WTC11 (cell line): ENCODE results near the gene MLPH. TPM values are rescaled to one million over a fixed set of nuclear protein-coding genes. Genes with fewer than 3 reads are reported as not detected.

Experiments
- ATAC-seq: fragments of 200-7000 bp; cut with Tn5 transposase; 2 replicates; pipeline ENCODE4 v1.10.0; 2021; ENCODE audit warnings: mild to moderate bottlenecking, moderate library complexity
- CTCF ChIA-PET: fragments of 300-600 bp; sonication (Branson Sonifier 250); formaldehyde crosslinking; loops from one replicate; lab custom pipeline; 2021; ENCODE audit warnings: antibody characterized with exemption; lab: Charles Lee
- POLR2A ChIA-PET: fragments of 350-600 bp; sonication (Branson Sonifier 250); formaldehyde crosslinking; loops from one replicate; lab custom pipeline; 2021; ENCODE audit warnings: antibody characterized with exemption; lab: Charles Lee
- DNase-seq: peaks from one replicate; pipeline ENCODE4 v3.0.0; 2021; ENCODE audit warnings: low spot score
- H3K27ac Mint-ChIP-seq: 2 replicates; pipeline ENCODE4 v1.8.0; 2021; ENCODE audit warnings: mixed read lengths
- H3K27me3 Mint-ChIP-seq: 2 replicates; pipeline ENCODE4 v1.8.0; 2021; ENCODE audit warnings: low read depth, mild to moderate bottlenecking, moderate library complexity, mixed read lengths
- H3K36me3 Mint-ChIP-seq: 2 replicates; pipeline ENCODE4 v1.8.0; 2021; ENCODE audit warnings: mixed read lengths
- H3K4me1 Mint-ChIP-seq: 2 replicates; pipeline ENCODE4 v1.8.0; 2022; ENCODE audit warnings: mixed read lengths
- H3K4me3 Mint-ChIP-seq: 2 replicates; pipeline ENCODE4 v1.8.0; 2021; ENCODE audit warnings: mild to moderate bottlenecking, moderate library complexity, mixed read lengths
- H3K9me3 Mint-ChIP-seq: 2 replicates; pipeline ENCODE4 v1.8.0; 2021; ENCODE audit warnings: mixed read lengths
- AFF4 ChIP-seq: sonication (generic); formaldehyde crosslinking; IDR thresholded peaks from 2 replicates; pipeline ENCODE4 v1.8.1; 2023; ENCODE audit warnings: mild to moderate bottlenecking, missing genetic modification reagents, borderline replicate concordance
- ATF6 ChIP-seq: sonication (generic); formaldehyde crosslinking; IDR thresholded peaks from 2 replicates; pipeline ENCODE4 v1.8.1; 2023; ENCODE audit warnings: mild to moderate bottlenecking, missing genetic modification reagents
- CREM ChIP-seq: sonication (generic); formaldehyde crosslinking; IDR thresholded peaks from 2 replicates; pipeline ENCODE4 v1.8.1; 2022; ENCODE audit warnings: mild to moderate bottlenecking, missing genetic modification reagents, moderate library complexity
- FOXK1 ChIP-seq: sonication (generic); formaldehyde crosslinking; IDR thresholded peaks from 2 replicates; pipeline ENCODE4 v1.8.0; 2022; ENCODE audit warnings: mild to moderate bottlenecking, moderate library complexity, missing genetic modification reagents
- FOXP1 ChIP-seq: sonication (generic); formaldehyde crosslinking; IDR thresholded peaks from 2 replicates; pipeline ENCODE4 v1.8.0; 2022; ENCODE audit warnings: missing genetic modification reagents, mild to moderate bottlenecking, moderate library complexity, borderline replicate concordance
- GTF2I ChIP-seq: fragments of 250-450 bp; sonication (Bioruptor Pico); conservative IDR thresholded peaks from 2 replicates; pipeline ENCODE4 v1.4.0; 2021; ENCODE audit warnings: mild to moderate bottlenecking
- HMGXB4 ChIP-seq: sonication (generic); formaldehyde crosslinking; IDR thresholded peaks from 2 replicates; pipeline ENCODE4 v1.8.1; 2023; ENCODE audit warnings: mild to moderate bottlenecking, moderate library complexity, missing genetic modification reagents
- KAT7 ChIP-seq: sonication (generic); formaldehyde crosslinking; IDR thresholded peaks from 2 replicates; pipeline ENCODE4 v1.8.1; 2023; ENCODE audit warnings: missing genetic modification reagents, mild to moderate bottlenecking, borderline replicate concordance
- MAX ChIP-seq: sonication (generic); formaldehyde crosslinking; IDR thresholded peaks from 2 replicates; pipeline ENCODE4 v1.8.0; 2022; ENCODE audit warnings: mild to moderate bottlenecking, missing genetic modification reagents
- MLX ChIP-seq: sonication (generic); formaldehyde crosslinking; IDR thresholded peaks from 2 replicates; pipeline ENCODE4 v1.8.1; 2023; ENCODE audit warnings: mild to moderate bottlenecking, missing genetic modification reagents, moderate library complexity
- NR1H2 ChIP-seq: sonication (generic); formaldehyde crosslinking; IDR thresholded peaks from 2 replicates; pipeline ENCODE4 v1.9.0; 2021; ENCODE audit warnings: mild to moderate bottlenecking, moderate library complexity, missing genetic modification reagents
- SMAD4 ChIP-seq: sonication (generic); formaldehyde crosslinking; IDR thresholded peaks from 2 replicates; pipeline ENCODE4 v1.8.0; 2022; ENCODE audit warnings: mild to moderate bottlenecking, missing genetic modification reagents
- SP1 ChIP-seq: sonication (generic); formaldehyde crosslinking; conservative IDR thresholded peaks from 2 replicates; pipeline ENCODE4 v1.8.1; 2022; ENCODE audit warnings: missing genetic modification reagents
- TEAD1 ChIP-seq: sonication (generic); formaldehyde crosslinking; IDR thresholded peaks from 2 replicates; pipeline ENCODE4 v1.8.0; 2022; ENCODE audit warnings: mild to moderate bottlenecking, missing genetic modification reagents
- ZBTB21 ChIP-seq: sonication (generic); formaldehyde crosslinking; IDR thresholded peaks from 2 replicates; pipeline ENCODE4 v1.8.1; 2023; ENCODE audit warnings: mild to moderate bottlenecking, missing genetic modification reagents, borderline replicate concordance
- ZBTB43 ChIP-seq: sonication (generic); formaldehyde crosslinking; IDR thresholded peaks from 2 replicates; pipeline ENCODE4 v1.8.1; 2023; ENCODE audit warnings: mild to moderate bottlenecking, missing genetic modification reagents
- ZNF317 ChIP-seq: sonication (generic); formaldehyde crosslinking; IDR thresholded peaks from 2 replicates; pipeline ENCODE4 v1.8.1; 2023; ENCODE audit warnings: low read depth, mild to moderate bottlenecking, moderate library complexity, missing genetic modification reagents, borderline replicate concordance
- ZNF416 ChIP-seq: fragments of 250-450 bp; sonication (Bioruptor Pico); IDR thresholded peaks from 2 replicates; pipeline ENCODE4 v1.9.0; 2021; ENCODE audit warnings: mild to moderate bottlenecking, inconsistent platforms
- ZNF512 ChIP-seq: sonication (generic); formaldehyde crosslinking; IDR thresholded peaks from 2 replicates; pipeline ENCODE4 v1.8.1; 2022; ENCODE audit warnings: missing genetic modification reagents, borderline replicate concordance
- total RNA-seq: library from RNA; stranded (reverse); gene quantifications from 3 replicates; pipeline ENCODE4 v1.2.3, GENCODE V29; 2021

MLPH gene
- total RNA-seq, 1 experiment from 2014 or later, result 10.3 TPM

GRCh38 chr2:237556773-237557632 lies 70.0 kb downstream of the MLPH start (continued):
- TF ChIP-seq ZNF317 (no peak), ZBTB21 (CRISPR knock-in tag) (no peak), TEAD1 (CRISPR knock-in tag) (no peak)

- peaks cover 29% of the 10 kb centered on the region for H3K9me3 Mint-ChIP-seq
- no peak overlapping the region for H3K4me3 Mint-ChIP-seq
- no peak for TF ChIP-seq FOXP1 (CRISPR knock-in tag)
- no peak for TF ChIP-seq HMGXB4 (CRISPR knock-in tag)
- no peak for TF ChIP-seq MLX
- no peak for TF ChIP-seq NR1H2 (CRISPR knock-in tag)
- TF ChIP-seq AFF4 (CRISPR knock-in tag), result no peak
- TF ChIP-seq GTF2I (CRISPR knock-in tag), result no peak
- no peak for TF ChIP-seq ZNF512 (CRISPR knock-in tag)
- TF ChIP-seq ZNF317, result no peak
- TF ChIP-seq SMAD4, result no peak
- H3K4me1 Mint-ChIP-seq, result no peaks in the 10 kb centered on the region
- H3K27me3 Mint-ChIP-seq, result peaks cover 3% of the 10 kb centered on the region
- POLR2A ChIA-PET, result interaction anchor here (0.6 kb wide), 1 partner anchor 16 kb away, joined by 3 read pairs; no protein-coding TSS in a partner anchor
- H3K27ac Mint-ChIP-seq, result no peak overlapping the region
- H3K36me3 Mint-ChIP-seq, result peaks cover 28% of the 10 kb centered on the region
- DNase-seq (no peak), ATAC-seq (no peak)
- CTCF ChIA-PET, result interaction anchor here (0.9 to 2.3 kb wide), 2 partner anchors 14 to 45 kb away, joined by 5 to 10 read pairs; no protein-coding TSS in a partner anchor
Observed at GRCh38 chr2:237557633-237558015, 70.6 kb downstream of the MLPH start.

- TF ChIP-seq SP1 (CRISPR knock-in tag), result no peak
- TF ChIP-seq MAX, result no peak
- TF ChIP-seq NR1H2 (CRISPR knock-in tag), result no peak
- TF ChIP-seq CREM (CRISPR knock-in tag), result no peak
- TF ChIP-seq FOXK1 (CRISPR knock-in tag), result no peak
- TF ChIP-seq KAT7 (CRISPR knock-in tag), result no peak
- no peak for TF ChIP-seq ATF6 (CRISPR knock-in tag)
- no peak for TF ChIP-seq ZBTB43 (CRISPR knock-in tag)
- TF ChIP-seq ZNF416 (CRISPR knock-in tag), result no peak
- Mint-ChIP-seq H3K36me3 (peaks cover 14% of the 10 kb centered on the region), H3K4me3 (no peak overlapping the region), H3K27ac (no peak overlapping the region), H3K4me1 (no peaks in the 10 kb centered on the region), H3K9me3 (peaks cover 14% of the 10 kb centered on the region), H3K27me3 (peaks cover 3% of the 10 kb centered on the region)
- CTCF ChIA-PET, result interaction anchor here (1.1 to 2.8 kb wide), 3 partner anchors 13 to 133 kb away, joined by 3 to 14 read pairs (median 8); no protein-coding TSS in a partner anchor
- POLR2A ChIA-PET, result no interaction called here
- no peak for DNase-seq
- no peak for ATAC-seq
Observed at GRCh38 chr2:237558961-237559641, 72.0 kb downstream of the MLPH start.
